ENCODE measurements around the gene IFNL2. TPM values are rescaled to one million over a fixed set of nuclear protein-coding genes. Genes with fewer than 3 reads are reported as not detected.
A peak's percentile ranks its signal among the peaks of the same experiment; 100 is the strongest.

IFNL2 gene
- total and polyA plus RNA-seq, 9 of the 15 experiments (the other 6 are each of a cell fraction or from before 2014, with no cell fraction given): not detected

- TF ChIP-seq SP2 (IDR thresholded peaks at IDR 0.05; ENCODE audit: extremely low read depth, low read depth, low read length, poor library complexity, severe bottlenecking) (no peak), SMAD2 (IDR thresholded peaks at IDR 0.05; ENCODE audit: low read depth, low read length) (no peak), PHF8 (IDR thresholded peaks at IDR 0.05; ENCODE audit: borderline replicate concordance, low read length) (no peak), RFX5 (IDR thresholded peaks at IDR 0.05; ENCODE audit: low read depth, low read length) (no peak), CBX1 (IDR thresholded peaks at IDR 0.05; ENCODE audit: low read depth) (no peak), NR0B1 (IDR thresholded peaks at IDR 0.05; ENCODE audit: partially characterized antibody) (no peak), HNRNPK (IDR thresholded peaks at IDR 0.05; ENCODE audit: low read depth, low read length, poor library complexity, severe bottlenecking) (no peak), ZFP91 (CRISPR knock-in tag; IDR thresholded peaks at IDR 0.05) (no peak), CHD4 (IDR thresholded peaks at IDR 0.05; ENCODE audit: insufficient read depth, insufficient replicate concordance, low read depth, low read length, poor library complexity, severe bottlenecking) (no peak), ZNF583 (CRISPR knock-in tag; IDR thresholded peaks at IDR 0.05) (no peak), HMBOX1 (IDR thresholded peaks at IDR 0.05) (0 out of 2 replicates have a peak, but pooled peaks have one; percentile 5), NR4A1 (CRISPR knock-in tag; IDR thresholded peaks at IDR 0.05) (no peak), NR4A1 (tag; IDR thresholded peaks at IDR 0.05) (no peak), HEY1 (CRISPR knock-in tag; IDR thresholded peaks at IDR 0.05; ENCODE audit: borderline replicate concordance) (no peak), CTCFL (IDR thresholded peaks at IDR 0.05; ENCODE audit: borderline replicate concordance, insufficient read depth, low read depth, low read length, poor library complexity, severe bottlenecking) (no peak), THAP12 (CRISPR knock-in tag; IDR thresholded peaks at IDR 0.05) (no peak)
These were observed 40.5 kb downstream of the IFNL2 start (continued) for GRCh38 chr19:39308531-39309304.

All from K562 (cell line).